Measurements from ENCODE around the gene MAP7D1. TPM values are rescaled to one million over a fixed set of nuclear protein-coding genes. Genes with fewer than 3 reads are reported as not detected.

The MAP7D1 gene
- polyA plus RNA-seq, 4 donors, result 27.1 to 58.6 (median 42.6) TPM

GRCh38 chr1:36142121-36142520, 13.8 kb upstream of the MAP7D1 start:
- Histone ChIP-seq H3K36me3 (ENCODE audit: control insufficient read depth in 3 of 3, insufficient read depth in 2 of 3, low read depth in 1 of 3, low read length in 3 of 3) (peaks cover 11 to 32% (median 19%) of the 10 kb centered on the region in 3 donors), H3K27me3 (ENCODE audit: control insufficient read depth in 3 of 3, insufficient read depth in 3 of 3, low read length in 3 of 3) (no peaks in the 10 kb centered on the region), H3K9me3 (ENCODE audit: control insufficient read depth in 2 of 2, insufficient read depth in 1 of 2, low read depth in 1 of 2, low read length in 1 of 2) (no peaks in the 10 kb centered on the region), H3K27ac (ENCODE audit: low read depth in 1 of 3, low read length in 2 of 3) (no peak overlapping the region), H3K4me3 (ENCODE audit: low read depth in 1 of 3, low read length in 3 of 3) (no peak overlapping the region), H3K4me1 (ENCODE audit: control insufficient read depth in 3 of 3, insufficient read depth in 2 of 3, low read depth in 1 of 3, low read length in 2 of 3) (no peaks in the 10 kb centered on the region)
- FAIRE-seq (no peak), DNase-seq (no peak)
- WGBS, 3 donors, result 12 to 16% (median 14%) methylated on average over 1 of the region's 1 CpG

GRCh38 chr1:36143424-36143823, 12.5 kb upstream of the MAP7D1 start:
- Histone ChIP-seq H3K27ac (ENCODE audit: low read depth in 1 of 3, low read length in 2 of 3) (no peak overlapping the region), H3K4me1 (ENCODE audit: control insufficient read depth in 3 of 3, insufficient read depth in 2 of 3, low read depth in 1 of 3, low read length in 2 of 3) (peaks cover 0 to under 1% (median 0%) of the 10 kb centered on the region in 3 donors), H3K4me3 (ENCODE audit: low read depth in 1 of 3, low read length in 3 of 3) (no peak overlapping the region), H3K27me3 (ENCODE audit: control insufficient read depth in 3 of 3, insufficient read depth in 3 of 3, low read length in 3 of 3) (no peaks in the 10 kb centered on the region), H3K9me3 (ENCODE audit: control insufficient read depth in 2 of 2, insufficient read depth in 1 of 2, low read depth in 1 of 2, low read length in 1 of 2) (no peaks in the 10 kb centered on the region), H3K36me3 (ENCODE audit: control insufficient read depth in 3 of 3, insufficient read depth in 2 of 3, low read depth in 1 of 3, low read length in 3 of 3) (peaks cover 2 to 24% (median 7%) of the 10 kb centered on the region in 3 donors)
- no peak for FAIRE-seq
- no peak for DNase-seq
- 79 to 94% (median 82%) methylated on average over 4 of the region's 4 CpGs for WGBS, 3 donors

- H3K36me3 ChIP-seq (ENCODE audit: control insufficient read depth in 3 of 3, insufficient read depth in 2 of 3, low read depth in 1 of 3, low read length in 3 of 3), result peaks cover under 1 to 15% (median 5%) of the 10 kb centered on the region in 3 donors
- H3K27me3 ChIP-seq (ENCODE audit: control insufficient read depth in 3 of 3, insufficient read depth in 3 of 3, low read length in 3 of 3), result no peaks in the 10 kb centered on the region
- no peak overlapping the region for H3K4me3 ChIP-seq (ENCODE audit: low read depth in 1 of 3, low read length in 3 of 3)
- H3K4me1 ChIP-seq (ENCODE audit: control insufficient read depth in 3 of 3, insufficient read depth in 2 of 3, low read depth in 1 of 3, low read length in 2 of 3), result peaks cover 0 to 3% (median 0%) of the 10 kb centered on the region in 3 donors
- no peaks in the 10 kb centered on the region for H3K9me3 ChIP-seq (ENCODE audit: control insufficient read depth in 2 of 2, insufficient read depth in 1 of 2, low read depth in 1 of 2, low read length in 1 of 2)
- DNase-seq (no peak), FAIRE-seq (no peak)
- H3K27ac ChIP-seq (ENCODE audit: low read depth in 1 of 3, low read length in 2 of 3), result no peak overlapping the region
- 89 to 100% (median 95%) methylated on average over 2 of the region's 2 CpGs for WGBS, 3 donors
Observed at GRCh38 chr1:36144413-36144812, 11.5 kb upstream of the MAP7D1 start.

GRCh38 chr1:36148821-36149236, 7.1 kb upstream of the MAP7D1 start:
- Histone ChIP-seq H3K4me3 (ENCODE audit: low read depth in 1 of 3, low read length in 3 of 3) (peak overlapping the region; percentile 76 to 89 (median 86)), H3K27me3 (ENCODE audit: control insufficient read depth in 3 of 3, insufficient read depth in 3 of 3, low read length in 3 of 3) (no peaks in the 10 kb centered on the region), H3K4me1 (ENCODE audit: control insufficient read depth in 3 of 3, insufficient read depth in 2 of 3, low read depth in 1 of 3, low read length in 2 of 3) (peaks cover 3 to 23% (median 13%) of the 10 kb centered on the region in 3 donors), H3K27ac (ENCODE audit: low read depth in 1 of 3, low read length in 2 of 3) (peak overlapping the region; percentile 47 to 91 (median 78)), H3K36me3 (ENCODE audit: control insufficient read depth in 3 of 3, insufficient read depth in 2 of 3, low read depth in 1 of 3, low read length in 3 of 3) (peaks cover 0 to 7% (median 0%) of the 10 kb centered on the region in 3 donors), H3K9me3 (ENCODE audit: control insufficient read depth in 2 of 2, insufficient read depth in 1 of 2, low read depth in 1 of 2, low read length in 1 of 2) (no peaks in the 10 kb centered on the region)
- FAIRE-seq (no peak), DNase-seq (no peak)
- 0 to 2% (median 1%) methylated on average over 16 of the region's 16 CpGs for WGBS, 3 donors

- 1% methylated on average over 55 to 62 of the region's 62 CpGs for WGBS, 3 donors
- peak; percentile 100 for DNase-seq
- Histone ChIP-seq H3K9me3 (ENCODE audit: control insufficient read depth in 2 of 2, insufficient read depth in 1 of 2, low read depth in 1 of 2, low read length in 1 of 2) (no peaks in the 10 kb centered on the region), H3K36me3 (ENCODE audit: control insufficient read depth in 3 of 3, insufficient read depth in 2 of 3, low read depth in 1 of 3, low read length in 3 of 3) (peaks cover 0 to 7% (median 0%) of the 10 kb centered on the region in 3 donors), H3K4me1 (ENCODE audit: control insufficient read depth in 3 of 3, insufficient read depth in 2 of 3, low read depth in 1 of 3, low read length in 2 of 3) (peaks cover 3 to 23% (median 13%) of the 10 kb centered on the region in 3 donors), H3K27ac (ENCODE audit: low read depth in 1 of 3, low read length in 2 of 3) (peak within 1 kb of the TSS; percentile 78 to 97 (median 90)), H3K27me3 (ENCODE audit: control insufficient read depth in 3 of 3, insufficient read depth in 3 of 3, low read length in 3 of 3) (no peaks in the 10 kb centered on the region), H3K4me3 (ENCODE audit: low read depth in 1 of 3, low read length in 3 of 3) (peak within 1 kb of the TSS; percentile 76 to 89 (median 86))
- FAIRE-seq, result no peak
Observed at GRCh38 chr1:36149237-36149972, 6.6 kb upstream of the MAP7D1 start, which contains the start of gene TRAPPC3. Gene TRAPPC3, minus strand, starts transcription at chr1:36149486. Its CDS starts 108 bp downstream, at chr1:36149378.

- FAIRE-seq (no peak), DNase-seq (no peak)
- no peak overlapping the region for H3K4me3 ChIP-seq (ENCODE audit: low read depth in 1 of 3, low read length in 3 of 3)
- WGBS, 3 donors, result 24 to 28% (median 27%) methylated on average over 6 of the region's 6 CpGs
- peak overlapping the region; percentile 73 to 97 (median 90) for H3K27ac ChIP-seq (ENCODE audit: low read depth in 1 of 3, low read length in 2 of 3)
- H3K36me3 ChIP-seq (ENCODE audit: control insufficient read depth in 3 of 3, insufficient read depth in 2 of 3, low read depth in 1 of 3, low read length in 3 of 3), result peaks cover 0 to 7% (median 0%) of the 10 kb centered on the region in 3 donors
- peaks cover 3 to 26% (median 13%) of the 10 kb centered on the region in 3 donors for H3K4me1 ChIP-seq (ENCODE audit: control insufficient read depth in 3 of 3, insufficient read depth in 2 of 3, low read depth in 1 of 3, low read length in 2 of 3)
- no peaks in the 10 kb centered on the region for H3K27me3 ChIP-seq (ENCODE audit: control insufficient read depth in 3 of 3, insufficient read depth in 3 of 3, low read length in 3 of 3)
- no peaks in the 10 kb centered on the region for H3K9me3 ChIP-seq (ENCODE audit: control insufficient read depth in 2 of 2, insufficient read depth in 1 of 2, low read depth in 1 of 2, low read length in 1 of 2)
Observed at GRCh38 chr1:36149973-36150295, 6.0 kb upstream of the MAP7D1 start.

- WGBS, 3 donors, result 15 to 17% (median 17%) methylated on average over 10 to 12 of the region's 12 CpGs
- no peaks in the 10 kb centered on the region for H3K9me3 ChIP-seq (ENCODE audit: control insufficient read depth in 2 of 2, insufficient read depth in 1 of 2, low read depth in 1 of 2, low read length in 1 of 2)
- H3K27me3 ChIP-seq (ENCODE audit: control insufficient read depth in 3 of 3, insufficient read depth in 3 of 3, low read length in 3 of 3), result no peaks in the 10 kb centered on the region
- no peak overlapping the region for H3K4me3 ChIP-seq (ENCODE audit: low read depth in 1 of 3, low read length in 3 of 3)
- DNase-seq (peak; percentile 91 to 95), FAIRE-seq (no peak)
- H3K36me3 ChIP-seq (ENCODE audit: control insufficient read depth in 3 of 3, insufficient read depth in 2 of 3, low read depth in 1 of 3, low read length in 3 of 3), result peaks cover 0 to 7% (median 0%) of the 10 kb centered on the region in 3 donors
- H3K27ac ChIP-seq (ENCODE audit: low read depth in 1 of 3, low read length in 2 of 3), result peak overlapping the region; percentile 73 to 97 (median 90)
- peaks cover 3 to 29% (median 15%) of the 10 kb centered on the region in 3 donors for H3K4me1 ChIP-seq (ENCODE audit: control insufficient read depth in 3 of 3, insufficient read depth in 2 of 3, low read depth in 1 of 3, low read length in 2 of 3)
Observed at GRCh38 chr1:36150296-36151133, 5.4 kb upstream of the MAP7D1 start.

- no peaks in the 10 kb centered on the region for H3K27me3 ChIP-seq (ENCODE audit: control insufficient read depth in 3 of 3, insufficient read depth in 3 of 3, low read length in 3 of 3)
- WGBS, 3 donors, result 7 to 33% (median 24%) methylated on average over 1 of the region's 1 CpG
- H3K4me3 ChIP-seq (ENCODE audit: low read depth in 1 of 3, low read length in 3 of 3), result no peak overlapping the region
- H3K9me3 ChIP-seq (ENCODE audit: control insufficient read depth in 2 of 2, insufficient read depth in 1 of 2, low read depth in 1 of 2, low read length in 1 of 2), result no peaks in the 10 kb centered on the region
- no peak for FAIRE-seq
- H3K27ac ChIP-seq (ENCODE audit: low read depth in 1 of 3, low read length in 2 of 3), result peak overlapping the region; percentile 50 to 97 (median 73)
- no peak for DNase-seq
- peaks cover 3 to 29% (median 15%) of the 10 kb centered on the region in 3 donors for H3K4me1 ChIP-seq (ENCODE audit: control insufficient read depth in 3 of 3, insufficient read depth in 2 of 3, low read depth in 1 of 3, low read length in 2 of 3)
- peaks cover 0 to 7% (median 0%) of the 10 kb centered on the region in 3 donors for H3K36me3 ChIP-seq (ENCODE audit: control insufficient read depth in 3 of 3, insufficient read depth in 2 of 3, low read depth in 1 of 3, low read length in 3 of 3)
Observed at GRCh38 chr1:36151134-36151844, 4.7 kb upstream of the MAP7D1 start.

Measured in small intestine (tissue), 7 donors.